CD4-positive, alpha-beta T cell treated with Interleukin-15 for 1 hour (primary cell): ENCODE data around the gene FBXW2.
A peak's percentile ranks its signal among the peaks of the same experiment; 100 is the strongest.
"Not testable (repeated sequence)": the region's sequence is repeated elsewhere in the genome, so short reads cannot be mapped to it uniquely, and the experiment has no call there.

Experiments
- DNase-seq: peaks from one replicate; pipeline ENCODE4 v3.0.0-alpha.2; 2020

Gene FBXW2, protein sequence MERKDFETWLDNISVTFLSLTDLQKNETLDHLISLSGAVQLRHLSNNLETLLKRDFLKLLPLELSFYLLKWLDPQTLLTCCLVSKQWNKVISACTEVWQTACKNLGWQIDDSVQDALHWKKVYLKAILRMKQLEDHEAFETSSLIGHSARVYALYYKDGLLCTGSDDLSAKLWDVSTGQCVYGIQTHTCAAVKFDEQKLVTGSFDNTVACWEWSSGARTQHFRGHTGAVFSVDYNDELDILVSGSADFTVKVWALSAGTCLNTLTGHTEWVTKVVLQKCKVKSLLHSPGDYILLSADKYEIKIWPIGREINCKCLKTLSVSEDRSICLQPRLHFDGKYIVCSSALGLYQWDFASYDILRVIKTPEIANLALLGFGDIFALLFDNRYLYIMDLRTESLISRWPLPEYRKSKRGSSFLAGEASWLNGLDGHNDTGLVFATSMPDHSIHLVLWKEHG

GRCh38 chr9:120792898-120793765 lies at the start of gene FBXW2:
TSS of gene FBXW2 (minus strand) at chr9:120793416. CDS start at chr9:120788258, 5,158 bp downstream.
- DNase-seq: peak; percentile 84

GRCh38 chr9:120841930-120842684 lies 48.9 kb upstream of the FBXW2 start:
- no peak for DNase-seq

- DNase-seq: no peak
Observed at GRCh38 chr9:120839146-120839545, 45.9 kb upstream of the FBXW2 start.

- DNase-seq: no peak
Observed at GRCh38 chr9:120837921-120838320, 44.7 kb upstream of the FBXW2 start.

GRCh38 chr9:120833325-120833724 lies 40.1 kb upstream of the FBXW2 start:
- DNase-seq: no peak

DNA sequence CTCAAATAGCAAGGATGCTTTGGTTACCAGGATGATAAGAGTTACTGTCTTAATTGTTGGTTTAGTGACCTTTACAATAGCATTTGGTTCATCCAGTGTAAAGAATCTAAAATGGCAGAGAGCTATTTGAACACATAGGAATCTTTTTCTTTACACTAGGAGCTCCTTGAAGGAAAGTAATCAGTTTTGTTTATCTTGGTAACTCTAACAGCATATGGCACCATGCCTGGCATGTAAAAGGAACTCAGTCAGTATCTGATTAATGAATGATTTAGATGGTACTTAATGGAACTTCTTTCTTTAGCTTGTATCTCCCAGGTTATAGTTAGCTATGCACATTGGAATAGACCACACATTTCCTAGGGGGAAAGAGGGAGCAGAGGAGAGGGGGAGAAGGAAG lies 39.6 kb upstream of the FBXW2 start:
- DNase-seq: no peak

DNA sequence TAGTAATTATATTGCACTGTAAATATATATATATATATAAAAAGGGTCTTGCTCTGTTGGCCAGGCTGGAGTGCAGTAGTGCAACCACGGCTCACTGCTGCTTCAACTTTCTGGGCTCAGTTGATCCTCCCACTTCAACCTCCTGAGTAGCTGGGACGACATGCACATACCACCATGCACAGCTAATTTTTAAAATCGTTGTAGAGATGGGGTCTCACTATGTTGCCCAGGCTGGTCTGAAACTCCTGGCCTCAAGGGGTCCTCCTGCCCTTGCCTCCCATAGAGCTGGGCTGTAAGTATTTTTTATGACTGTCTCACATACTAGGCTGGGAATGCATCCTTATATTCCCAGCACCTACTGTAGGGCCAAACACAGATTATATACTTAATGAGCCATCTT lies 37.6 kb upstream of the FBXW2 start:
- no peak for DNase-seq

DNA sequence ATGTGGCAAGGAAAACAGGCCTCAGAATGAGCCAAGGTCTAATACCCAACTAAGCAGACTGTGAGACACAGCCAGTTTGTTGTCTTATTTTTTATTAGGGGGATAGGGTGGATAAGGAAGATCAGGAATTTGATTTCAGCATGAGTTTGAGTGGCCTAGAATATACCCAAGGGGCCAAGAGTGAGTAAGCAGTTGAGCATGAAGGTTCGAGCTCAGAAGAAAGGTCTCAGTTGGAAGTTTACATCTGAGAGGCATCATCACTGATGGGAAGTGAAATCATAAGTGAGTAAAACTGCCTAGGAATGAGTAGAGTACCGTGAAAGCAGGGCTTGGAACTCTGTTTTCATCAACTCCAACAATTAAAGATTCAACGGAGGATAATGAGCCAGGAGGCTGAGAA lies 36.9 kb upstream of the FBXW2 start:
- DNase-seq: no peak

- no peak for DNase-seq
Observed at GRCh38 chr9:120829650-120830049, 36.4 kb upstream of the FBXW2 start.

- DNase-seq: no peak
Observed at GRCh38 chr9:120820095-120820494, 26.9 kb upstream of the FBXW2 start.

DNA sequence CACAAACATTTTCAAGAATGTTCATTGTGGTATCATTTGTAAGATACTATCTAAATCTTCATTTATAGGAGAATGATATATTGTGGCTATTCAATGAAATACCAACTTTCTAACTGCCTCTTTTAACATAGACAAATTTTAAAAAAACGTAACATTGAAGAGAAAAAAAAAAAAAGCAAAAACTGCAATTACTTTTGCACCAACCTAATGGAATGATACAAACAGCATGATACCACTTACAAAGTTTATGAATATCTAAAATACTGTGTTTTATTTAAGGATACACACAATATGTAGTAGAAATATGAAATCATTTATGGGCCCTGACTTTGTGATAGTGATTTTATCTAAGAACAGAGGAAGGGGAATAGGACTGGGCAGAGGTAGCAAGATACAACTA lies 25.4 kb upstream of the FBXW2 start:
- no peak for DNase-seq

- no peak for DNase-seq
Observed at GRCh38 chr9:120815075-120815474, 21.9 kb upstream of the FBXW2 start.

GRCh38 chr9:120808931-120809330 lies 15.7 kb upstream of the FBXW2 start:
- no peak for DNase-seq

- DNase-seq: no peak
Observed at GRCh38 chr9:120807607-120808379, 14.6 kb upstream of the FBXW2 start.

DNA sequence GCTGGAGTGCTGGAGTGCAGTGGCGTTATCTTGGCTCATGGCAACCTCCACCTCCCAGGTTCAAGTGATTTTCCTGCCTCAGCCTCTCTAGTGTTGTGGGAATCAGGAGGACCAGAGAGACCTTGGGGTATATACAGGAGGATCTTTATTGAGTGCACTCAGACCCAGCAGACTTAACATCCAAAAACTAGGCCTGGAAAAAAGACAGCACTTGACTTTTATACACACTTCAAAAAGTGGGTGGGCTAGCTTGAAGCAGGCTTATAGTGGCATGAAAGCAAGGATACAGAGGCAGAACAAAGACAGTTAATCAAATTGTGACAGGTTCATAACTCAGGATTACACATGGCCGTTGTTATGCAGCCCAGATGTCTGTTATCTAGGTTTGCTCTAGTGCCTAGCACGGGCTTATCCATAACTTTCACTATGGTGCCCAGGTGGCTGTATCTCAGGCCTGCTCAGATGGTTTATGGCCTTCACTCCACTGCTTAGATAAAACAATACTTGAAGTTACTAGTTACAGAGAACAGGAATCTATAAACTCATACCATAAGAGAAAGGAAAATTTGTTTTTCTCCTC lies 11.7 kb upstream of the FBXW2 start:
- DNase-seq: not testable (repeated sequence)

GRCh38 chr9:120801441-120801840 lies 8.2 kb upstream of the FBXW2 start:
- DNase-seq: no peak

- DNase-seq: no peak
Observed at GRCh38 chr9:120791161-120791560, 2.1 kb downstream of the FBXW2 start.

DNA sequence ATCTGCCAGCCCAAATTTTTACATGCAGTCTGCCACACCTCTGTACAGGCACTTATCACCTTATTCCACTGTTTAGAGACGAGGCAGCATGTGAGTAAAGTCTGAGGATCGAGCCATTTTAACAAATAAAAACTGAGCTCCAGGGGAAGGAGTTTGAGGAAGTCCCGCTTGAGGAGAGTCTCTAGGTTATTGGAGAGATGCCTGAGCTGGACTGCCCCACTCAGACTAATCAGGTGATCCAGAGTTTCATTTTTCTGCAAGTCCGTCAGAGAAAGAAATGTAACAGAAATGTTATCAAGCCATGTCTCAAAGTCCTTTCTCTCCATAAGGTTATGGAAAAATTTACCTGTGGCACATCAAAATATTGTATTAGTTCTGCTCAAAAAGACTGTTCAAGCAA lies 5.3 kb downstream of the FBXW2 start:
- DNase-seq: no peak

GRCh38 chr9:120783602-120784047 lies 9.6 kb downstream of the FBXW2 start:
- DNase-seq: no peak

DNA sequence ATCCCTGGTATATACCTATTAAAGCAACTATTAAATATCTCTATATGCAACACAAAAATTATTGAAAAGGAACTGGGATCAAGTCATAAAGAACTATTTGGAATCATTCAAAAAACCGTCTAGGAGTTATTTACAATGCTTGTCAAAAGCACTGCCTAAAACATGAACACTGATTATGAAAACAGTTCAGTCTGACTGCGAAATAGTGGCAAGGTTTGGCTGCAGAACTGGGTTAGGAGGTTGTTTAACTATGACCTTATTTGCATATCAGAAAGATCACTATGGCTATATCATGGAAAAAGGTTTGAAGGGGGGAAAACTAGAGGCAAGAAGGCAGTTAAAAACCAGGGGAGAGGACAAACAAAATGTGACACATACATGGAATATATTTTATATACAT lies 12.0 kb downstream of the FBXW2 start:
- DNase-seq: no peak

DNA sequence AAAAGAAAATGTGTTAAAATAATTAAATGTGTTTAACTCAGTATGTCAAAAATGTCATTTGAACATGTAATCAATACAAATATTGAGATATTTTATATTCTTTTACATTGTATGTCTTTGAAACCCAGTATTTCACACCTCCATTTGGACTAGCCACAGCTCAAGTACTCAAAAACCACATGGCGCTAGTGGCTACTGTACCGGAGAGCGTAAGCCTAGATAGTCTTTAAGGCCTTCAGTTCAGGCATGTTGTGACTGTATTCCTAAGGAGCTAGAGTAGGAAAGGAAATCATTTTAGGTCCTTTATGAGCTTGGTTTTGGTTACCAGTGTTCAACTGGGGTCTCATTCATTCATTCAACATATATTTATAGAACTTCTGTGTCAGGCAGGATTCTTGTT lies 12.8 kb downstream of the FBXW2 start:
- DNase-seq: no peak

DNA sequence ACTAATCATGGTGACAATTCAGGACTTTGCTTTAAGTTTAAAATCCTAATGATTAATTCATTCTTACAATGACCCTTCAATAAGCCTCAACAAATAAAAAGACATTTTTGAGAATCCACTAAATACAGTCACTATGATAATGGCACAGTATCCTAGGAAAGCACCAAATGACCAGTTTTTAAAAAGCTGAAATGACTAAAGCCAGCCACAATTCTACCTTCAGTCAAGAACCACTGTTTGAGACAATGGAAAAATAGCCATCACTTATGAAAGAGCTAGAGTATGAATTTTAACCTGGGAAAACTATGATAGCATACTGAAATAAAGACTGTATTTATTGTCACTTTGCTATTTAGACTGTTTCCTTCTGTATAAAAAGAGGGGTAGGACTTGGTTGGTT lies 14.0 kb downstream of the FBXW2 start:
- no peak for DNase-seq
